CD4-positive, CD25-positive, alpha-beta regulatory T cell (primary cell): ENCODE results near the gene EPAS1. TPM values are rescaled to one million over a fixed set of nuclear protein-coding genes. Genes with fewer than 3 reads are reported as not detected.
A peak's percentile ranks its signal among the peaks of the same experiment; 100 is the strongest.

Experiments used
- ATAC-seq, 2 donors: fragments of 150-1000 bp; cut with Tn5 transposase; one replicate each; pipeline ENCODE4 v1.10.0; 2021; ENCODE audit warnings: low read depth in 2 of 2, moderate number of reproducible peaks in 2 of 2, moderate library complexity in 1 of 2
- DNase-seq, 3 donors: peaks; one replicate each; pipeline versions ENCODE4 v3.0.0 to v3.0.0-alpha.2; 2012 to 2022; ENCODE audit warnings: mixed read lengths in 1 of 3
- H3K27ac ChIP-seq: one replicate; pipeline ENCODE4 v1.7.0; 2013; ENCODE audit warnings: mild to moderate bottlenecking, low read length; ENCODE audit not compliant: insufficient read depth, poor library complexity, severe bottlenecking
- H3K27me3 ChIP-seq: one replicate; pipeline ENCODE4 v1.7.0; 2013; ENCODE audit warnings: low read length; ENCODE audit not compliant: control insufficient read depth, insufficient read depth
- H3K36me3 ChIP-seq: one replicate; pipeline ENCODE4 v1.7.0; 2013; ENCODE audit warnings: mild to moderate bottlenecking, low read length, moderate library complexity; ENCODE audit not compliant: control insufficient read depth, insufficient read depth
- H3K4me1 ChIP-seq: 2 replicates; pipeline ENCODE4 v1.7.0; 2013; ENCODE audit warnings: mild to moderate bottlenecking, low read length; ENCODE audit not compliant: insufficient read depth, control insufficient read depth, poor library complexity, severe bottlenecking
- H3K4me3 ChIP-seq: one replicate; pipeline ENCODE4 v1.7.0; 2013; ENCODE audit warnings: low read depth, mild to moderate bottlenecking, low read length, moderate library complexity
- H3K9me3 ChIP-seq, 2 experiments: 1 replicate in 1 of 2; 2 replicates in 1 of 2; pipeline ENCODE4 v1.7.0; 2013; ENCODE audit warnings: low read length in 2 of 2, mild to moderate bottlenecking in 1 of 2, moderate library complexity in 1 of 2; ENCODE audit not compliant: control insufficient read depth in 2 of 2
- H3K27ac Mint-ChIP-seq, 3 donors: one replicate each; pipeline ENCODE4 v1.8.0; 2020 to 2022; ENCODE audit warnings: mild to moderate bottlenecking in 3 of 3, mixed read lengths in 3 of 3, moderate library complexity in 2 of 3
- H3K27me3 Mint-ChIP-seq: one replicate; pipeline ENCODE4 v1.8.0; 2022; ENCODE audit warnings: mild to moderate bottlenecking, mixed read lengths
- H3K36me3 Mint-ChIP-seq: one replicate; pipeline ENCODE4 v1.8.0; 2020; ENCODE audit warnings: mixed read lengths
- H3K4me1 Mint-ChIP-seq, 4 donors: one replicate each; pipeline ENCODE4 v1.8.0; 2020 to 2022; ENCODE audit warnings: mixed read lengths in 4 of 4, mild to moderate bottlenecking in 1 of 4
- H3K4me3 Mint-ChIP-seq, 4 donors: one replicate each; pipeline ENCODE4 v1.8.0; 2020 to 2022; ENCODE audit warnings: mild to moderate bottlenecking in 4 of 4, mixed read lengths in 4 of 4, moderate library complexity in 3 of 4
- H3K9me3 Mint-ChIP-seq, 7 donors: one replicate each; pipeline ENCODE4 v1.8.0; 2020 to 2022; ENCODE audit warnings: mixed read lengths in 7 of 7, mild to moderate bottlenecking in 3 of 7, moderate library complexity in 2 of 7
- polyA plus RNA-seq, 4 donors: library from polyadenylated mRNA; unstranded; fragments of 300-500 nt; fragmentation: Illumina TruSeq; gene quantifications; one replicate each; pipeline ENCODE4 v1.2.3, GENCODE V29; 2021
- total RNA-seq: library from RNA; stranded (reverse); gene quantifications from one replicate; pipeline ENCODE4 v1.2.3, GENCODE V29; 2022

Gene EPAS1
- total and polyA plus RNA-seq, 5 donors from 2014 or later = 0.22 to 4.4 (median 0.31) TPM; not detected in 2

GRCh38 chr2:46298272-46298521 is 990 bp downstream of the EPAS1 start:
- peaks cover 0 to 3% (median 0%) of the 10 kb centered on the region in 7 donors for H3K9me3 Mint-ChIP-seq
- peaks cover 81% of the 10 kb centered on the region for H3K27me3 Mint-ChIP-seq
- Histone ChIP-seq H3K27me3 (peaks cover 20% of the 10 kb centered on the region), H3K4me1 (peaks cover 32% of the 10 kb centered on the region), H3K4me3 (peak overlapping the region; percentile 26), H3K9me3 (no peaks in the 10 kb centered on the region), H3K27ac (no peak overlapping the region), H3K36me3 (no peaks in the 10 kb centered on the region)
- peak overlapping the region; percentile 87 to 98 (median 92) for H3K4me3 Mint-ChIP-seq
- DNase-seq (peak in 1 of 3 donors; percentile 14), ATAC-seq (no peak)
- no peaks in the 10 kb centered on the region for H3K36me3 Mint-ChIP-seq
- H3K4me1 Mint-ChIP-seq = peaks cover 7 to 42% (median 20%) of the 10 kb centered on the region in 4 donors
- H3K27ac Mint-ChIP-seq = peak overlapping the region in 1 of 3 donors; percentile 42

DNA sequence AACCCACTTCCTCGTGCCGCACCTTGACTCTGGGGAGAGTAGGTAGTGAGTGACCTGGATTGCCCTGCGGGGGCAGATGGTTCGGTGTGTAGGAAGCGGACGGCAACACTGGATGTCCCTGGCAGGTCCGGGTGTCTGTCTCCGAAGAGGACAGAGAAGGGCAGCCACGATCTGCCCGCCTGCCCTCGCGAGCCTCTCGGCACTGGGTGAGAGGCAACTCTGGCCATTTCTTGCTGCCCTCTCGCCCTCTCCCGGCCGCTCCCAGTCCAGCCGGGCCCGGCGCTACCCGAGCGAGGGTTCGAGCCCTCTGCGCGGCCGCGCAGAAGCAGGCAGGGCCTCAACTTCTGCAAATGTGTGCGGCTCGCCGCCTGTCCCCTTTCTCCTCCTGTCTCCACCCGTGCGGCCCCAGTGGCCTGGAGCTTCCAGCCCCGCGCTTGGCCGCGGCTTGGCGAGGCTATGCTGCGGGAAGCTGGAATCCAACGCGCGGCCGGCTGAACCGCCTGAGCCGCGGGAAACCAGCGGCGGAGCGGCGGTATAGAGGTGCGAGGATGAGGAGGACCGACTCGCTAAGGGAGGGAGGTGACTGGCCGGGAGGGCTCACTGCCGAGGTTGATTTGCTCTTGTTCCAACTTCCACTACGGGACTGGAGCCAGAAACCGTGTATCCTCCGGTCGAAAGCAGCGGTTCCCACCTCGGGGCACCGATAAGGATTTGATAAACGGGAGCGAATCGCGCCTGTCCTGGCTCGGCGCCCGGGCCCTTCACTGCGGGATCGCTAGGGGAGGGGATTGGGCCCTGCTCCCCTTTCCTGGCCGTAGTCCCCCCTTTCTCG is 1.5 kb downstream of the EPAS1 start:
- Mint-ChIP-seq H3K4me3 (peak overlapping the region; percentile 87 to 98 (median 92)), H3K4me1 (peaks cover 7 to 42% (median 21%) of the 10 kb centered on the region in 4 donors), H3K9me3 (peaks cover 0 to 3% (median 0%) of the 10 kb centered on the region in 7 donors), H3K27ac (no peak overlapping the region), H3K36me3 (no peaks in the 10 kb centered on the region), H3K27me3 (peaks cover 83% of the 10 kb centered on the region)
- Histone ChIP-seq H3K36me3 (no peaks in the 10 kb centered on the region), H3K4me3 (peak overlapping the region; percentile 26), H3K27ac (no peak overlapping the region), H3K27me3 (peaks cover 25% of the 10 kb centered on the region), H3K9me3 (no peaks in the 10 kb centered on the region), H3K4me1 (peaks cover 32% of the 10 kb centered on the region)
- peak in 2 of 3 donors; percentile 20 to 28 for DNase-seq
- ATAC-seq = no peak

DNA sequence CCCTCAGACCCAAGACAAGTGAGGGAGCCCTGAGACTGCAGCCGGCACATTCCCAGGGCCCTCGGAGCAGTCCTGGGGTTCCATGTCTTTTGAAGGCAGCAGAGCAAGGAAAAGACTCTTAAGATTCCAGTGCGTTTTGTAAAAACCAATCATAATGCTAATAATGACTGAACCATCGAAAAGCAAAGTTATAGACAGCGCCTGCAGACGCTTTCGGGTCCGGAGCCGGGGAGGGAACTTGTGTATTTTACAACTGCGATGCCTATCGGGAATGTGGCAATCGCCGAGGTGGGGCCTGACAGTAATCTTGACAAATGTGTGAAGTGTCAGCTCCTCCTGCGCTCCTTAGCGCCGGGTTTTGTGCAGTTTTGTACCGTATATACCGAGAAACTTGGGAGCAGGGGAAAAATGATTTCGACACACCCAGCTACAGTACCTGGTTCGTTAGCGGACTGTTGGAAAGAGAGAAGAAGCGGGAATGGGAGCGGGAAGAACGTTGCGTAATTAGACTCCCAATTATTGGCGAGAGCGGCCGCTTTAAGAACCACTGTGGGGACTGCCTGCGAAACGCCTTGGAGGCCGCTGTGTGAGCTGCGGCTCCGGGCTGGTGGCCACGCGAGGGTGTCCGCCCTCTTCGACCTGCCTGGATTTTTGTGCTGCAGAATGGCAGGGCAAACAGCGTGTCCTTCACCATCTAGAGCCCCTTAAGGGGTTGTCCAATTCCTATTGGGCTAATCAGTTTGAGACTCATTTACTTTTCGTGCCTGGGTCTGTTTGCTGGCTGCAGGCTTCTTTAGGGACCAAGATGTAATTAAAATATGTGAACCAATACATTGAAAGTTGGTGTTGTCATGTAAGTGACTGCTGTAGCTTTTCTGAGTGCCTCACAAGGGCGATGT is 2.4 kb downstream of the EPAS1 start:
- peaks cover 83% of the 10 kb centered on the region for H3K27me3 Mint-ChIP-seq
- Histone ChIP-seq H3K27me3 (peaks cover 26% of the 10 kb centered on the region), H3K4me3 (peak overlapping the region; percentile 31), H3K36me3 (no peaks in the 10 kb centered on the region), H3K4me1 (peaks cover 38% of the 10 kb centered on the region), H3K27ac (no peak overlapping the region), H3K9me3 (no peaks in the 10 kb centered on the region)
- ATAC-seq = no peak
- H3K9me3 Mint-ChIP-seq = peaks cover 0 to 3% (median 0%) of the 10 kb centered on the region in 7 donors
- no peaks in the 10 kb centered on the region for H3K36me3 Mint-ChIP-seq
- peaks cover 7 to 40% (median 25%) of the 10 kb centered on the region in 4 donors for H3K4me1 Mint-ChIP-seq
- no peak for DNase-seq
- H3K27ac Mint-ChIP-seq = peak overlapping the region in 1 of 3 donors; percentile 18
- peak overlapping the region; percentile 79 to 92 (median 85) for H3K4me3 Mint-ChIP-seq

DNA sequence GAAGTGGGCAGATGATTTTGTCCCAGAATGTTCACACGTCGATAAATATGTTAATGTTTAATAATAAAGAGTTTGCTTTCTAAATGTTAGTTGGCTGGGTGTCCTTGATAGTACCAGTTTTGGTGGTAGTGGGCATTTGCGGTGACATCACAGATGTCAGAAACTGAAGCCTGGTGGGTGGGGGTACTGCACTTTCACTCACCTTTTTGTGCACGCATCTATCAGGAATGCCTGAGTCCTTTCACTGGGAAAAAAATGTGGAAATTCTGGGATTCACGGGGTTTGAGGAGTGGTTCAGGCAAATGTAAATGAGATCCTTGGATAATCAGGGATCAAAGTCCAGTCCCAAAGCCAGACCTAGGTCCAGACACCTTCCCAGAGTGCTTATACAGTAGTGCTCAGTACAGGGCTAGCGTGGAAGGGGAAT is 3.2 kb downstream of the EPAS1 start:
- Mint-ChIP-seq H3K4me1 (peaks cover 4 to 45% (median 31%) of the 10 kb centered on the region in 4 donors), H3K27ac (peak overlapping the region in 1 of 3 donors; percentile 18), H3K27me3 (peaks cover 76% of the 10 kb centered on the region), H3K36me3 (no peaks in the 10 kb centered on the region), H3K4me3 (peak overlapping the region in 1 of 4 donors; percentile 87), H3K9me3 (peaks cover 0 to 1% (median 0%) of the 10 kb centered on the region in 7 donors)
- H3K27ac ChIP-seq = no peak overlapping the region
- no peak overlapping the region for H3K4me3 ChIP-seq
- H3K36me3 ChIP-seq = no peaks in the 10 kb centered on the region
- no peaks in the 10 kb centered on the region for H3K9me3 ChIP-seq
- DNase-seq = no peak
- H3K4me1 ChIP-seq = peaks cover 46% of the 10 kb centered on the region
- ATAC-seq = no peak
- peaks cover 31% of the 10 kb centered on the region for H3K27me3 ChIP-seq

- peaks cover 31% of the 10 kb centered on the region for H3K27me3 ChIP-seq
- Mint-ChIP-seq H3K4me1 (peaks cover 4 to 47% (median 26%) of the 10 kb centered on the region in 4 donors), H3K4me3 (no peak overlapping the region), H3K9me3 (peaks cover 0 to 1% (median 0%) of the 10 kb centered on the region in 7 donors), H3K27me3 (peaks cover 66% of the 10 kb centered on the region), H3K36me3 (no peaks in the 10 kb centered on the region), H3K27ac (no peak overlapping the region)
- no peak overlapping the region for H3K4me3 ChIP-seq
- no peak overlapping the region for H3K27ac ChIP-seq
- no peaks in the 10 kb centered on the region for H3K9me3 ChIP-seq
- ATAC-seq (no peak), DNase-seq (no peak)
- H3K36me3 ChIP-seq = no peaks in the 10 kb centered on the region
- H3K4me1 ChIP-seq = peaks cover 41% of the 10 kb centered on the region
Measured at GRCh38 chr2:46302005-46302695, 4.9 kb downstream of the EPAS1 start.

- Histone ChIP-seq H3K27ac (no peak overlapping the region), H3K36me3 (no peaks in the 10 kb centered on the region), H3K27me3 (peaks cover 31% of the 10 kb centered on the region), H3K4me1 (peaks cover 34% of the 10 kb centered on the region), H3K4me3 (no peak overlapping the region), H3K9me3 (no peaks in the 10 kb centered on the region)
- Mint-ChIP-seq H3K4me1 (peaks cover 4 to 39% (median 22%) of the 10 kb centered on the region in 4 donors), H3K27me3 (peaks cover 65% of the 10 kb centered on the region), H3K4me3 (no peak overlapping the region), H3K36me3 (no peaks in the 10 kb centered on the region), H3K9me3 (peaks cover 0 to 1% (median 0%) of the 10 kb centered on the region in 7 donors), H3K27ac (peak overlapping the region in 1 of 3 donors; percentile 90)
- DNase-seq = no peak
- no peak for ATAC-seq
Measured at GRCh38 chr2:46303233-46303632, 6.0 kb downstream of the EPAS1 start.

GRCh38 chr2:46303822-46304221 is 6.6 kb downstream of the EPAS1 start:
- Mint-ChIP-seq H3K4me3 (no peak overlapping the region), H3K4me1 (peaks cover 4 to 35% (median 21%) of the 10 kb centered on the region in 4 donors), H3K9me3 (peaks cover 0 to 1% (median 0%) of the 10 kb centered on the region in 7 donors), H3K36me3 (no peaks in the 10 kb centered on the region), H3K27me3 (peaks cover 63% of the 10 kb centered on the region), H3K27ac (no peak overlapping the region)
- Histone ChIP-seq H3K36me3 (no peaks in the 10 kb centered on the region), H3K4me3 (no peak overlapping the region), H3K9me3 (no peaks in the 10 kb centered on the region), H3K4me1 (peaks cover 28% of the 10 kb centered on the region), H3K27me3 (peaks cover 31% of the 10 kb centered on the region), H3K27ac (no peak overlapping the region)
- DNase-seq (no peak), ATAC-seq (no peak)
